SK-N-SH (cell line): Measurements from ENCODE around the gene SMCO2. TPM values are rescaled to one million over a fixed set of nuclear protein-coding genes. Genes with fewer than 3 reads are reported as not detected.

Experiments used
- CTCF ChIA-PET: fragments of 300-600, 350-600 bp; formaldehyde crosslinking; extraction: SDS; loops from one replicate; lab custom pipeline; 2021; lab: Yijun Ruan, JAX
- POLR2A ChIA-PET: fragments of 350-600 bp; sonication (Branson Sonifier 250); formaldehyde crosslinking; extraction: SDS; loops from one replicate; lab custom pipeline; 2020; ENCODE audit warnings: antibody characterized with exemption, inconsistent platforms; lab: Yijun Ruan, JAX
- DNase-seq: peaks from one replicate; pipeline ENCODE4 v3.0.0; 2012
- H2AFZ ChIP-seq: fragments of 200-600 bp; sonication (generic); 2 replicates; pipeline ENCODE4 v1.8.1; 2016; ENCODE audit warnings: antibody characterized with exemption, mild to moderate bottlenecking, low read depth
- H3F3A ChIP-seq: fragments of 200-600 bp; sonication (generic); replicated peaks from 2 replicates; pipeline ENCODE3; 2016; ENCODE audit warnings: antibody characterized with exemption, mild to moderate bottlenecking; ENCODE audit not compliant: insufficient read depth
- H3K27ac ChIP-seq, 2 experiments: fragments of 200-500 bp in 1 of 2; fragments of 200-600 bp in 1 of 2; sonication (Bioruptor generic) in 1 of 2; sonication (generic), shearing (Covaris generic) in 1 of 2; 2 replicates each; pipeline versions ENCODE4 v1.5.1 to v1.6.1; 2014 to 2016; ENCODE audit warnings: low read depth in 2 of 2, inconsistent platforms in 1 of 2, low read length in 1 of 2, mild to moderate bottlenecking in 1 of 2, mixed read lengths in 1 of 2
- H3K27me3 ChIP-seq: fragments of 200-600 bp; sonication (generic), shearing (Covaris generic); 2 replicates; pipeline ENCODE4 v1.6.1; 2016; ENCODE audit warnings: mixed run types; ENCODE audit not compliant: insufficient read depth
- H3K36me3 ChIP-seq, 2 experiments: fragments of 200-500 bp in 1 of 2; fragments of 200-600 bp in 1 of 2; sonication (Bioruptor generic) in 1 of 2; sonication (generic) in 1 of 2; replicated peaks in 1 of 2; 2 replicates each; pipeline versions ENCODE3 to v1.5.1; 2014 to 2016; ENCODE audit warnings: low read length in 1 of 2, mild to moderate bottlenecking in 1 of 2; ENCODE audit not compliant: insufficient read depth in 2 of 2, control insufficient read depth in 1 of 2
- H3K4me1 ChIP-seq, 2 experiments: fragments of 200-500 bp in 1 of 2; fragments of 200-600 bp in 1 of 2; sonication (Bioruptor generic) in 1 of 2; sonication (generic), shearing (Covaris generic) in 1 of 2; 2 replicates each; pipeline versions ENCODE4 v1.5.1 to v1.6.1; 2014 to 2016; ENCODE audit warnings: low read depth in 1 of 2, low read length in 1 of 2, mixed run types in 1 of 2; ENCODE audit not compliant: insufficient read depth in 2 of 2, control insufficient read depth in 1 of 2
- H3K4me2 ChIP-seq: fragments of 200-600 bp; sonication (generic), shearing (Covaris generic); 2 replicates; pipeline ENCODE4 v1.6.1; 2017; ENCODE audit warnings: mixed run types
- H3K4me3 ChIP-seq, 2 experiments: fragments of 200-500 bp in 1 of 2; fragments of 200-600 bp in 1 of 2; sonication (Bioruptor generic) in 1 of 2; sonication (generic), shearing (Covaris generic) in 1 of 2; 2 replicates each; pipeline versions ENCODE4 v1.5.1 to v1.8.1; 2014 to 2016; ENCODE audit warnings: low read depth in 2 of 2, inconsistent platforms in 1 of 2, low read length in 1 of 2, mild to moderate bottlenecking in 1 of 2, mixed read lengths in 1 of 2, moderate library complexity in 1 of 2
- H3K79me2 ChIP-seq: fragments of 200-600 bp; sonication (generic); 2 replicates; pipeline ENCODE4 v1.8.1; 2017; ENCODE audit warnings: mild to moderate bottlenecking; ENCODE audit not compliant: insufficient read depth
- H3K9ac ChIP-seq: fragments of 200-600 bp; sonication (generic); 2 replicates; pipeline ENCODE4 v1.6.1; 2017; ENCODE audit warnings: mixed run types
- H3K9me2 ChIP-seq: fragments of 200-600 bp; sonication (generic); 2 replicates; pipeline ENCODE4 v1.6.1; 2017; ENCODE audit warnings: mixed run types
- H3K9me3 ChIP-seq: fragments of 200-600 bp; sonication (generic); 2 replicates; pipeline ENCODE4 v1.6.1; 2017; ENCODE audit warnings: mixed run types, mild to moderate bottlenecking, moderate library complexity
- H4K20me1 ChIP-seq: fragments of 200-600 bp; sonication (generic); 2 replicates; pipeline ENCODE4 v1.6.1; 2017; ENCODE audit warnings: mild to moderate bottlenecking, mixed run types; ENCODE audit not compliant: insufficient read depth
- CHD2 ChIP-seq: fragments of 150-350 bp; IDR thresholded peaks from 2 replicates; pipeline ENCODE4 v1.6.1; 2018; ENCODE audit warnings: low read length; ENCODE audit not compliant: partially characterized antibody
- ELF1 ChIP-seq: IDR thresholded peaks from 2 replicates; pipeline ENCODE4 v1.4.0; 2012
- EP300 ChIP-seq, 2 experiments: IDR thresholded peaks; 2 replicates each; pipeline versions ENCODE4 v1.4.0 to v1.6.1; 2012; ENCODE audit warnings: borderline replicate concordance in 1 of 2, low read depth in 1 of 2, low read length in 1 of 2
- FOXJ3 ChIP-seq: sonication (generic); formaldehyde crosslinking; IDR thresholded peaks from 2 replicates; pipeline ENCODE4 v1.5.1; 2020; ENCODE audit warnings: mild to moderate bottlenecking, missing genetic modification reagents
- FOXM1 ChIP-seq: IDR thresholded peaks from 2 replicates; pipeline ENCODE4 v1.4.0; 2012; ENCODE audit warnings: low read depth, mild to moderate bottlenecking
- GABPA ChIP-seq: IDR thresholded peaks from 2 replicates; pipeline ENCODE4 v1.4.0; 2012; ENCODE audit warnings: low read depth, mild to moderate bottlenecking
- GATA2 ChIP-seq: sonication (generic); formaldehyde crosslinking; IDR thresholded peaks from 2 replicates; pipeline ENCODE4 v1.5.0; 2020; ENCODE audit warnings: mild to moderate bottlenecking, missing genetic modification reagents
- JUND ChIP-seq: IDR thresholded peaks from 2 replicates; pipeline ENCODE4 v1.4.0; 2012
- MXI1 ChIP-seq: IDR thresholded peaks from 2 replicates; pipeline ENCODE4 v1.6.1; 2012; ENCODE audit warnings: mild to moderate bottlenecking, low read depth, low read length, improper control_type of control experiment
- NRF1 ChIP-seq: IDR thresholded peaks from 2 replicates; pipeline ENCODE4 v1.6.1; 2012; ENCODE audit warnings: low read depth, mild to moderate bottlenecking, low read length
- RAD21 ChIP-seq: IDR thresholded peaks from 2 replicates; pipeline ENCODE4 v1.6.1; 2012; ENCODE audit warnings: mild to moderate bottlenecking, low read length
- RCOR1 ChIP-seq: fragments of 150-350 bp; IDR thresholded peaks from 2 replicates; pipeline ENCODE4 v1.6.1; 2017; ENCODE audit warnings: antibody characterized with exemption, low read length
- RXRA ChIP-seq: IDR thresholded peaks from 2 replicates; pipeline ENCODE4 v1.4.0; 2012; ENCODE audit warnings: low read depth, mild to moderate bottlenecking, borderline replicate concordance
- SIN3A ChIP-seq: IDR thresholded peaks from 2 replicates; pipeline ENCODE4 v1.6.1; 2012; ENCODE audit warnings: low read depth, mild to moderate bottlenecking, low read length, moderate library complexity, borderline replicate concordance
- SMC3 ChIP-seq: IDR thresholded peaks from 2 replicates; pipeline ENCODE4 v1.6.1; 2012; ENCODE audit warnings: low read depth, low read length, improper control_type of control experiment
- TAF1 ChIP-seq: IDR thresholded peaks from 2 replicates; pipeline ENCODE4 v1.6.1; 2012; ENCODE audit warnings: low read depth, mild to moderate bottlenecking, low read length, moderate library complexity, borderline replicate concordance
- TCF12 ChIP-seq: IDR thresholded peaks from 2 replicates; pipeline ENCODE4 v1.4.0; 2012
- TEAD4 ChIP-seq: IDR thresholded peaks from 2 replicates; pipeline ENCODE4 v1.4.0; 2012; ENCODE audit warnings: mild to moderate bottlenecking, borderline replicate concordance; ENCODE audit not compliant: insufficient read depth
- WGBS: methylation state at CpG from one replicate; pipeline ENCODE4 v1.1.6; 2017; ENCODE audit warnings: low lambda C conversion rate; 5-methylcytosine and 5-hydroxymethylcytosine counted together
- polyA plus RNA-seq, 3 experiments: library from polyadenylated mRNA; depleted of rRNA; stranded (reverse); fragments of >200 nt; gene quantifications; 2 replicates each; pipeline ENCODE4 v1.2.3, GENCODE V29; 2012
- TF ChIP-seq, protein P1 (sequence below): IDR thresholded peaks from 2 replicates; pipeline ENCODE4 v1.4.0; 2012; ENCODE audit warnings: low read depth, borderline replicate concordance
- TF ChIP-seq, protein P2 (sequence below): IDR thresholded peaks from 2 replicates; pipeline ENCODE4 v1.6.1; 2012; ENCODE audit warnings: mild to moderate bottlenecking, low read depth, low read length, moderate library complexity
- TF ChIP-seq, protein P3 (sequence below): fragments of 150-350 bp; IDR thresholded peaks from 2 replicates; pipeline ENCODE4 v1.6.1; 2016; ENCODE audit warnings: mild to moderate bottlenecking, low read depth, low read length
- TF ChIP-seq, protein P4 (sequence below): IDR thresholded peaks from 2 replicates; pipeline ENCODE4 v1.4.0; 2012; ENCODE audit warnings: low read depth, borderline replicate concordance

Gene SMCO2
- polyA plus RNA-seq, 1 of the 3 experiments (the other 2 are of a cell fraction): 0.21 TPM

DNA sequence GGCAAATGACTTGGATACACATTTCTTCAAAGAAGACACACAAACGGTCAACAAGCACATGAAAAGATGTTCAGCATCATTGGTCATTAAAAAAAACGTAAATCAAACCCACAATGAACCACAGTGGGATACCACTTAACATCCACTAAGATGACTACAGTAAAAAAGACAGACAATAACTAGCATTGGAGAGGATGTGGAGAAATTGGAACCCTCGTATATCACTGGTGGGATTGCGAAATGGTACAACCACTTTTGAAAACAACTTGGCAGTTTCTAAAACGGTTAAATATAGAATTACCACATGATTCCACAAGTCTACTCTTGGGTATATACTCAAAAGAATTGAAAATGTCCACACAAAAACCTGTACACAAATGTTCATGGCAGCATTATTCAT is 52.2 kb downstream of the SMCO2 start:
- 78% methylated on average over 5 of the region's 5 CpGs for WGBS
- H3K36me3 ChIP-seq: no peaks in the 10 kb centered on the region

DNA sequence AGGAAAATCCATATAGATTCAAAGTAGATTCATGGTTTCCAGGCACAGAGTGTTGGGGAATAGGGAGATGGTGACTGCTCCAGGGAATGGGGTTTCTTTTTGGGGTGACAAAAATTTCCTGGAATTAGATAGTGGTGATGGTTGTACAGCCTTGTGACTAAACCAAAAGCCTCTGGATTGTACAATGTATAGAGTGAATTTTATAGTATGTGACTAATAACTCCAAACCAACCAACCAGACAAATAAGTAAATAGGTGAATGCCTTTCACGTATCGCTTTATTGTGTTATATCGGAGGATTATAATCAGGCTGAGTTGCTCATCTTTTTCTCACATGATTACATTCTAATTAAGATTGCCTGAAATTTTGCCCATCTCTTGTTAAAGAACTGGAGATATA is 52.8 kb downstream of the SMCO2 start:
- TF ChIP-seq NRF1 (no peak), RAD21 (no peak), CHD2 (no peak), GATA2 (CRISPR knock-in tag) (no peak), GABPA (no peak), FOXM1 (no peak), ELF1 (no peak), EP300 (IDR thresholded peaks at IDR 0.05; ENCODE audit: borderline replicate concordance in 1 of 2, low read depth in 1 of 2, low read length in 1 of 2) (no peak), TAF1 (no peak)
- TF ChIP-seq, protein P1, sequence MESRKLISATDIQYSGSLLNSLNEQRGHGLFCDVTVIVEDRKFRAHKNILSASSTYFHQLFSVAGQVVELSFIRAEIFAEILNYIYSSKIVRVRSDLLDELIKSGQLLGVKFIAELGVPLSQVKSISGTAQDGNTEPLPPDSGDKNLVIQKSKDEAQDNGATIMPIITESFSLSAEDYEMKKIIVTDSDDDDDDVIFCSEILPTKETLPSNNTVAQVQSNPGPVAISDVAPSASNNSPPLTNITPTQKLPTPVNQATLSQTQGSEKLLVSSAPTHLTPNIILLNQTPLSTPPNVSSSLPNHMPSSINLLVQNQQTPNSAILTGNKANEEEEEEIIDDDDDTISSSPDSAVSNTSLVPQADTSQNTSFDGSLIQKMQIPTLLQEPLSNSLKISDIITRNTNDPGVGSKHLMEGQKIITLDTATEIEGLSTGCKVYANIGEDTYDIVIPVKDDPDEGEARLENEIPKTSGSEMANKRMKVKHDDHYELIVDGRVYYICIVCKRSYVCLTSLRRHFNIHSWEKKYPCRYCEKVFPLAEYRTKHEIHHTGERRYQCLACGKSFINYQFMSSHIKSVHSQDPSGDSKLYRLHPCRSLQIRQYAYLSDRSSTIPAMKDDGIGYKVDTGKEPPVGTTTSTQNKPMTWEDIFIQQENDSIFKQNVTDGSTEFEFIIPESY: no peak
- TF ChIP-seq, protein P2, sequence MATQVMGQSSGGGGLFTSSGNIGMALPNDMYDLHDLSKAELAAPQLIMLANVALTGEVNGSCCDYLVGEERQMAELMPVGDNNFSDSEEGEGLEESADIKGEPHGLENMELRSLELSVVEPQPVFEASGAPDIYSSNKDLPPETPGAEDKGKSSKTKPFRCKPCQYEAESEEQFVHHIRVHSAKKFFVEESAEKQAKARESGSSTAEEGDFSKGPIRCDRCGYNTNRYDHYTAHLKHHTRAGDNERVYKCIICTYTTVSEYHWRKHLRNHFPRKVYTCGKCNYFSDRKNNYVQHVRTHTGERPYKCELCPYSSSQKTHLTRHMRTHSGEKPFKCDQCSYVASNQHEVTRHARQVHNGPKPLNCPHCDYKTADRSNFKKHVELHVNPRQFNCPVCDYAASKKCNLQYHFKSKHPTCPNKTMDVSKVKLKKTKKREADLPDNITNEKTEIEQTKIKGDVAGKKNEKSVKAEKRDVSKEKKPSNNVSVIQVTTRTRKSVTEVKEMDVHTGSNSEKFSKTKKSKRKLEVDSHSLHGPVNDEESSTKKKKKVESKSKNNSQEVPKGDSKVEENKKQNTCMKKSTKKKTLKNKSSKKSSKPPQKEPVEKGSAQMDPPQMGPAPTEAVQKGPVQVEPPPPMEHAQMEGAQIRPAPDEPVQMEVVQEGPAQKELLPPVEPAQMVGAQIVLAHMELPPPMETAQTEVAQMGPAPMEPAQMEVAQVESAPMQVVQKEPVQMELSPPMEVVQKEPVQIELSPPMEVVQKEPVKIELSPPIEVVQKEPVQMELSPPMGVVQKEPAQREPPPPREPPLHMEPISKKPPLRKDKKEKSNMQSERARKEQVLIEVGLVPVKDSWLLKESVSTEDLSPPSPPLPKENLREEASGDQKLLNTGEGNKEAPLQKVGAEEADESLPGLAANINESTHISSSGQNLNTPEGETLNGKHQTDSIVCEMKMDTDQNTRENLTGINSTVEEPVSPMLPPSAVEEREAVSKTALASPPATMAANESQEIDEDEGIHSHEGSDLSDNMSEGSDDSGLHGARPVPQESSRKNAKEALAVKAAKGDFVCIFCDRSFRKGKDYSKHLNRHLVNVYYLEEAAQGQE: no peak
- TF ChIP-seq, protein P3, sequence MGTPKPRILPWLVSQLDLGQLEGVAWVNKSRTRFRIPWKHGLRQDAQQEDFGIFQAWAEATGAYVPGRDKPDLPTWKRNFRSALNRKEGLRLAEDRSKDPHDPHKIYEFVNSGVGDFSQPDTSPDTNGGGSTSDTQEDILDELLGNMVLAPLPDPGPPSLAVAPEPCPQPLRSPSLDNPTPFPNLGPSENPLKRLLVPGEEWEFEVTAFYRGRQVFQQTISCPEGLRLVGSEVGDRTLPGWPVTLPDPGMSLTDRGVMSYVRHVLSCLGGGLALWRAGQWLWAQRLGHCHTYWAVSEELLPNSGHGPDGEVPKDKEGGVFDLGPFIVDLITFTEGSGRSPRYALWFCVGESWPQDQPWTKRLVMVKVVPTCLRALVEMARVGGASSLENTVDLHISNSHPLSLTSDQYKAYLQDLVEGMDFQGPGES: no peak
- H3K9me2 ChIP-seq: no peaks in the 10 kb centered on the region
- 95% methylated on average over 3 of the region's 3 CpGs for WGBS
- ChIA-PET POLR2A (no interaction called here), CTCF (interaction anchor here (0.6 kb wide), 1 partner anchor 144 kb away, joined by 3 read pairs; no protein-coding TSS in a partner anchor)
- H3K9ac ChIP-seq: no peak overlapping the region
- no peak overlapping the region for H3K27ac ChIP-seq
- no peaks in the 10 kb centered on the region; the same call in 1 of the 2 replicates for H3K9me3 ChIP-seq
- no peaks in the 10 kb centered on the region for H3K36me3 ChIP-seq
- no peak for DNase-seq
- H3K4me3 ChIP-seq: no peak overlapping the region
- no peaks in the 10 kb centered on the region for H3K79me2 ChIP-seq
- no peaks in the 10 kb centered on the region; a peak in 1 of 4 replicates for H3K4me1 ChIP-seq
- H2AFZ ChIP-seq: no peak overlapping the region
- H4K20me1 ChIP-seq: no peaks in the 10 kb centered on the region
- no peaks in the 10 kb centered on the region for H3K27me3 ChIP-seq
- peaks cover 1% of the 10 kb centered on the region for H3F3A ChIP-seq
- no peak overlapping the region for H3K4me2 ChIP-seq

More for the DNA sequence above, 52.2 kb downstream of the SMCO2 start:
- no peaks in the 10 kb centered on the region; the same call in 1 of the 2 replicates for H3K9me3 ChIP-seq
- no peak overlapping the region for H3K9ac ChIP-seq
- no peaks in the 10 kb centered on the region for H3K4me1 ChIP-seq
- no peaks in the 10 kb centered on the region for H3K9me2 ChIP-seq
- H3F3A ChIP-seq: no peaks in the 10 kb centered on the region
- no peak overlapping the region for H3K4me3 ChIP-seq
- H3K4me2 ChIP-seq: no peak overlapping the region
- H3K79me2 ChIP-seq: no peaks in the 10 kb centered on the region
- TF ChIP-seq FOXM1 (no peak), TCF12 (no peak), RCOR1 (no peak), JUND (no peak), SIN3A (no peak), RXRA (no peak), TEAD4 (no peak), SMC3 (no peak), GABPA (no peak), MXI1 (no peak), FOXJ3 (CRISPR knock-in tag) (no peak)
- TF ChIP-seq, protein P4, sequence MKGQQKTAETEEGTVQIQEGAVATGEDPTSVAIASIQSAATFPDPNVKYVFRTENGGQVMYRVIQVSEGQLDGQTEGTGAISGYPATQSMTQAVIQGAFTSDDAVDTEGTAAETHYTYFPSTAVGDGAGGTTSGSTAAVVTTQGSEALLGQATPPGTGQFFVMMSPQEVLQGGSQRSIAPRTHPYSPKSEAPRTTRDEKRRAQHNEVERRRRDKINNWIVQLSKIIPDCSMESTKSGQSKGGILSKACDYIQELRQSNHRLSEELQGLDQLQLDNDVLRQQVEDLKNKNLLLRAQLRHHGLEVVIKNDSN: no peak
- TF ChIP-seq, all 33 proteins: peak for 0
- H3K27me3 ChIP-seq: no peaks in the 10 kb centered on the region
- DNase-seq: no peak
- no peak overlapping the region for H3K27ac ChIP-seq
- no peak overlapping the region for H2AFZ ChIP-seq
- CTCF ChIA-PET: no interaction called here
- POLR2A ChIA-PET: no interaction called here
- no peaks in the 10 kb centered on the region for H4K20me1 ChIP-seq
